Inflammatory macrophage (primary cell): ENCODE data around the gene MIP.
"Not testable (repeated sequence)": the region's sequence is repeated elsewhere in the genome, so short reads cannot be mapped to it uniquely, and the experiment has no call there.

Experiments
- DNase-seq, 2 donors: peaks; one replicate each; pipeline ENCODE4 v3.0.0-alpha.2; 2020 to 2022

MIP gene

GRCh38 chr12:56404227-56404626 is 50.2 kb downstream of the MIP start:
- not testable (repeated sequence) for DNase-seq

- DNase-seq = not testable (repeated sequence)
Measured at GRCh38 chr12:56401612-56402011, 52.8 kb downstream of the MIP start.

GRCh38 chr12:56401125-56401524 is 53.3 kb downstream of the MIP start:
- DNase-seq = not testable (repeated sequence)
